CD14-positive monocyte (primary cell): ENCODE data around the gene ADGRG1. TPM values are rescaled to one million over a fixed set of nuclear protein-coding genes. Genes with fewer than 3 reads are reported as not detected.

ENCODE experiments used
- DNase-seq, 3 donors: peaks; one replicate each; pipeline ENCODE4 v3.0.0-alpha.2; 2011 to 2022
- H2AFZ ChIP-seq: 2 replicates; pipeline ENCODE4 v1.6.0; 2012; ENCODE audit warnings: mild to moderate bottlenecking, low read depth, low read length, inconsistent platforms; ENCODE audit not compliant: insufficient read depth, poor library complexity, severe bottlenecking
- H3K27ac ChIP-seq, 2 donors: 1 replicate in 1 of 2; 2 replicates in 1 of 2; pipeline ENCODE4 v1.5.1; 2012 to 2013; ENCODE audit warnings: low read length in 2 of 2, control low read depth in 1 of 2, inconsistent platforms in 1 of 2, low read depth in 1 of 2, mild to moderate bottlenecking in 1 of 2
- H3K27me3 ChIP-seq, 2 donors: one replicate each; pipeline versions ENCODE4 v1.6.0 to v1.6.1; 2011 to 2013; ENCODE audit warnings: low read length in 2 of 2; ENCODE audit not compliant: control insufficient read depth in 2 of 2, insufficient read depth in 2 of 2
- H3K36me3 ChIP-seq, 2 donors: replicated peaks in 1 of 2; 1 replicate in 1 of 2; 2 replicates in 1 of 2; pipeline versions ENCODE4 v1.5.1 to v1.6.1; 2012 to 2013; ENCODE audit warnings: low read length in 2 of 2, control low read depth in 1 of 2, inconsistent platforms in 1 of 2, mild to moderate bottlenecking in 1 of 2; ENCODE audit not compliant: insufficient read depth in 2 of 2, control insufficient read depth in 1 of 2
- H3K4me1 ChIP-seq, 2 donors: 1 replicate in 1 of 2; 2 replicates in 1 of 2; pipeline versions ENCODE4 v1.5.1 to v1.6.1; 2012 to 2013; ENCODE audit warnings: low read length in 2 of 2, control low read depth in 1 of 2, inconsistent platforms in 1 of 2, mild to moderate bottlenecking in 1 of 2, moderate library complexity in 1 of 2; ENCODE audit not compliant: insufficient read depth in 2 of 2, control insufficient read depth in 1 of 2
- H3K4me2 ChIP-seq: replicated peaks from 2 replicates; pipeline ENCODE3; 2012; ENCODE audit warnings: low read length, moderate library complexity, mild to moderate bottlenecking; ENCODE audit not compliant: poor library complexity, severe bottlenecking; ENCODE audit errors: extremely low read depth
- H3K4me3 ChIP-seq, 3 experiments: fragments of 200-600 bp in 1 of 3; sonication (generic) in 1 of 3; replicated peaks in 1 of 3; 1 replicate in 2 of 3; 2 replicates in 1 of 3; pipeline ENCODE4 v1.5.1; 2011 to 2013; ENCODE audit warnings: low read length in 3 of 3, mild to moderate bottlenecking in 3 of 3, control low read depth in 2 of 3, low read depth in 2 of 3, inconsistent platforms in 1 of 3, moderate library complexity in 1 of 3
- H3K79me2 ChIP-seq: 2 replicates; pipeline ENCODE4 v1.6.0; 2012; ENCODE audit warnings: mild to moderate bottlenecking, control low read depth, inconsistent platforms, low read length, moderate library complexity; ENCODE audit not compliant: insufficient read depth
- H3K9ac ChIP-seq: 2 replicates; pipeline ENCODE4 v1.6.0; 2017; ENCODE audit warnings: low read length, mild to moderate bottlenecking; ENCODE audit not compliant: insufficient read depth, poor library complexity, severe bottlenecking
- H3K9me3 ChIP-seq, 2 donors: replicated peaks in 1 of 2; 1 replicate in 1 of 2; 2 replicates in 1 of 2; pipeline versions ENCODE4 v1.5.1 to v1.6.1; 2012 to 2013; ENCODE audit warnings: low read length in 2 of 2, control low read depth in 1 of 2; ENCODE audit not compliant: control insufficient read depth in 1 of 2, insufficient read depth in 1 of 2
- H4K20me1 ChIP-seq: 2 replicates; pipeline ENCODE4 v1.6.0; 2012; ENCODE audit warnings: mild to moderate bottlenecking, low read length, control low read depth, moderate library complexity; ENCODE audit not compliant: insufficient read depth
- H3K27ac Mint-ChIP-seq, 7 donors: one replicate each; pipeline ENCODE4 v1.8.0; 2020; ENCODE audit warnings: mild to moderate bottlenecking in 7 of 7, mixed read lengths in 7 of 7, moderate library complexity in 6 of 7, inconsistent platforms in 2 of 7
- H3K27me3 Mint-ChIP-seq, 3 donors: one replicate each; pipeline ENCODE4 v1.8.0; 2021 to 2022; ENCODE audit warnings: low read depth in 3 of 3, mild to moderate bottlenecking in 3 of 3, mixed read lengths in 3 of 3, moderate library complexity in 3 of 3, inconsistent platforms in 1 of 3
- H3K36me3 Mint-ChIP-seq, 2 donors: one replicate each; pipeline ENCODE4 v1.8.0; 2020; ENCODE audit warnings: mixed read lengths in 2 of 2, inconsistent platforms in 1 of 2, mild to moderate bottlenecking in 1 of 2
- H3K4me1 Mint-ChIP-seq: one replicate; pipeline ENCODE4 v1.8.0; 2020; ENCODE audit warnings: mild to moderate bottlenecking, mixed read lengths
- H3K4me3 Mint-ChIP-seq, 2 donors: one replicate each; pipeline ENCODE4 v1.8.0; 2020; ENCODE audit warnings: mild to moderate bottlenecking in 2 of 2, mixed read lengths in 2 of 2, moderate library complexity in 1 of 2
- H3K9me3 Mint-ChIP-seq, 7 donors: one replicate each; pipeline ENCODE4 v1.8.0; 2020 to 2022; ENCODE audit warnings: mixed read lengths in 7 of 7, mild to moderate bottlenecking in 6 of 7, moderate library complexity in 6 of 7, inconsistent platforms in 2 of 7
- CTCF ChIP-seq: fragments of 200-600 bp; IDR thresholded peaks from one replicate; pipeline ENCODE4 v1.8.0; 2022; ENCODE audit warnings: antibody characterized with exemption, mild to moderate bottlenecking
- WGBS: methylation state at CpG from one replicate; pipeline ENCODE4 v1.1.5; 2013; ENCODE audit warnings: missing lambda C conversion rate; ENCODE audit not compliant: insufficient coverage; 5-methylcytosine and 5-hydroxymethylcytosine counted together
- intact Hi-C, 2 donors: fragments of 100-400 bp; cut with micrococcal nuclease; formaldehyde crosslinking; loops; one replicate each; pipeline versions ENCODE4 v1.15.0 to v1.15.1; 2023
- polyA plus RNA-seq, 3 donors: library from polyadenylated mRNA; depleted of rRNA in 1 of 3; unstranded in 2 of 3; stranded (reverse) in 1 of 3; fragments of 300-500 nt in 2 of 3; fragments of >200 nt in 1 of 3; fragmentation: Illumina TruSeq in 2 of 3; gene quantifications; 1 replicate in 2 of 3; 2 replicates in 1 of 3; pipeline ENCODE4 v1.2.3, GENCODE V29; 2012 to 2021

Gene ADGRG1
- polyA plus RNA-seq, 3 donors: 0.07 to 0.39 (median 0.08) TPM

DNA sequence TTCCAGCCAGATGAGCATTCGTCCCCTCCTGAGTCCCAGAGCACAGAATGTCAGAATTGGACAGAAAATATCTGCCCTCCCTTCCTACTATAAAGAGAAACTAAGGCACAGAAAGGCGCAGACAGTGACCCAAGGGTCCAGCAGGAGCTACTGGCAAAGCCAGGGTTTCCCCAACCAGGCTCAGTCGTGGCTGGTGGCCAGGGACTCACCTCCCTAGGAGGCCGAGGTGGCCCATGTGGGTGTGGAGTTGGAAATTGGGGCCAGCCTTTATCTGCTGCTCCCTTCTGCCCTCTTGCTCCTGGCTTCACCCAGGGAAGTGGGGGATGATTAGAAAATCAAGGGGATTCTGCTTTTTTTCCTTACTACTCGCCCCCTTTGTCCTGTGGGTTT is 67.2 kb downstream of the ADGRG1 start:
- H3K4me3 Mint-ChIP-seq: no peak overlapping the region
- WGBS: 80% methylated on average over 3 of the region's 5 CpGs
- no peaks in the 10 kb centered on the region for H3K36me3 Mint-ChIP-seq
- peaks cover 0 to 5% (median 0%) of the 10 kb centered on the region in 7 donors for H3K9me3 Mint-ChIP-seq
- H3K27me3 ChIP-seq: no peaks in the 10 kb centered on the region
- H2AFZ ChIP-seq: no peak overlapping the region
- no peaks in the 10 kb centered on the region for H3K9me3 ChIP-seq
- no peaks in the 10 kb centered on the region for H3K36me3 ChIP-seq
- H4K20me1 ChIP-seq: no peaks in the 10 kb centered on the region
- peak overlapping the region in 1 of 3 experiments; percentile 76 for H3K4me3 ChIP-seq
- H3K27ac Mint-ChIP-seq: peak overlapping the region in 6 of 7 donors; percentile 93 to 98 (median 97)
- H3K27me3 Mint-ChIP-seq: peaks cover 1 to 2% (median 2%) of the 10 kb centered on the region in 3 donors
- H3K4me1 Mint-ChIP-seq: peaks cover 26% of the 10 kb centered on the region
- TF ChIP-seq CTCF: no peak
- peak overlapping the region; percentile 5 to 85 for H3K27ac ChIP-seq
- H3K4me1 ChIP-seq: peaks cover 24 to 28% of the 10 kb centered on the region in 2 donors
- DNase-seq: no peak
- intact Hi-C loops: loop anchor here (5.0 kb wide), 2 partner anchors 33 to 37 kb away; no protein-coding TSS in a partner anchor
- H3K79me2 ChIP-seq: no peaks in the 10 kb centered on the region
- no peak overlapping the region for H3K4me2 ChIP-seq
- H3K9ac ChIP-seq: no peak overlapping the region

DNA sequence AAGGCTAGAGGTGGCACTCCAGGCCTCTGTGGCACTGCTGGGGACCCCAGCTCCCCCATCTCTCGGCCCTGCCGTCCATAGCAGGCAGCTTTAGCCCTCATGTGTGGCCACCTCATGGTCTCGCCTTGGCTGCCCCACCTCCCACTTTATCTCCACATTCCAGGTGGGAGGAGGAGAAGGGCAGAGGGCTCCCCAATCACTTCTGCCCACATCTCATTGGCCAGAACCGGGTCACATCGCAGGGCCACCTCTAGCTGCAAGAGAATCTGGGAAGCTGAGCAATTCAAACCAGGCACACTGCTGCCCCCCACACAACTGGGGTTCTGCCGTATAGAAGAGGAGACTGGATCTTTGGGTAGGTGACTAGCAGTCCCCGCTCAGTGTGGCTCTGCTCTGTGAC is 67.8 kb downstream of the ADGRG1 start:
- H4K20me1 ChIP-seq: no peaks in the 10 kb centered on the region
- no peaks in the 10 kb centered on the region for H3K9me3 ChIP-seq
- WGBS: 100% methylated on average over 2 of the region's 7 CpGs
- no peak overlapping the region for H3K9ac ChIP-seq
- H3K27ac ChIP-seq: no peak overlapping the region
- H3K4me1 ChIP-seq: peaks cover 18 to 23% of the 10 kb centered on the region in 2 donors
- H3K4me3 Mint-ChIP-seq: no peak overlapping the region
- H3K36me3 Mint-ChIP-seq: no peaks in the 10 kb centered on the region
- peaks cover 0 to 5% (median 0%) of the 10 kb centered on the region in 7 donors for H3K9me3 Mint-ChIP-seq
- no peaks in the 10 kb centered on the region for H3K27me3 ChIP-seq
- TF ChIP-seq CTCF: no peak
- no peaks in the 10 kb centered on the region for H3K79me2 ChIP-seq
- H3K4me2 ChIP-seq: no peak overlapping the region
- intact Hi-C loops: loop anchor here (5.0 kb wide), 2 partner anchors 34 to 36 kb away; no protein-coding TSS in a partner anchor
- H3K4me1 Mint-ChIP-seq: peaks cover 20% of the 10 kb centered on the region
- DNase-seq: no peak
- H3K27ac Mint-ChIP-seq: peak overlapping the region in 2 of 7 donors; percentile 60 to 95
- H3K27me3 Mint-ChIP-seq: peaks cover 1 to 2% (median 2%) of the 10 kb centered on the region in 3 donors
- no peak overlapping the region for H3K4me3 ChIP-seq
- no peak overlapping the region for H2AFZ ChIP-seq
- H3K36me3 ChIP-seq: no peaks in the 10 kb centered on the region
